ENCODE data around the gene ZNF608.

ZNF608 gene

DNA sequence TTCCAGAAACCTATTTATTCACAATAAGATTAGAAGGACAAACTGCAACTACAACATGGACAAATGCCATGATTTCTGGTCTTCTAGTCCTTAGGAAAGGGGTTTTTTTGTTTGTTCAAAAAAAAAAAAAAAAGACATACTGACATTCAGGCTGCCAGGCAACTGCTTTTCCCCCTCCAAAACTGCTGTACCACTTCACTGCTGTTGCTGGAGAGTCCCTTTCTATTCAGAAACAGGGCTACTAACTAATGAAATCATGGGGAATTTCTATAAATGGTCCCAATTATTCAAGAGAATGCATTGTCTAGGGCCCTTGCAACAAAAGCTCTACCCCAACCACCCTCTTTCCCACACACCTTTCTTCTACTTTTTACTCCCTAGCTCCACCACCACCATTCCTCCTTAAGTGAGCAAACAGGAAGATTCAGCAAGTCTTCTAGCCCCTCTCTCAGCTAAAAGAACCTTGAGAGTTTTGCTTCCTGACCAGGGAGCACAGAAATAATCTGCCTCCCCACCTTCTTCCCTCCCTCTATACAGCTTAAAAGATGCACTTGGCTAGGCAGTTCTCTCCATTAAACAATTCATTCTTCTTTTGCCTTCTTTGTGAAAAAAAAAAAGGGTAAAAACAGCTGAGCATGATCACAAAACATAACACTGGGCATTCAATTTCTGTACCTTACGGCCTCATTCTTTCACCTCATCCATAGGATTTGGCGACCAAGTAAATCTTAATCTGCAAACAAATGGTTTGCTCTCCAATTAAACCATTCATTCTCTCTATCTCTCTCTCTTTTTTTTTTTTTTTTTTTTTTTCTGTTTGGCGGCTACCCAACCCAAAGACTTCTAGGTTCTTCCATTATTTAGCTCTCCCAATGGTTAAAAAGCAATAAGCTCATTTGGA lies 13.8 kb downstream of the ZNF608 start:
- no peak for TF ChIP-seq MYC (IDR thresholded peaks at IDR 0.05; ENCODE audit: low read depth, low read length)
- TF ChIP-seq, protein P1, sequence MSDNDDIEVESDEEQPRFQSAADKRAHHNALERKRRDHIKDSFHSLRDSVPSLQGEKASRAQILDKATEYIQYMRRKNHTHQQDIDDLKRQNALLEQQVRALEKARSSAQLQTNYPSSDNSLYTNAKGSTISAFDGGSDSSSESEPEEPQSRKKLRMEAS (IDR thresholded peaks at IDR 0.05; ENCODE audit: low read depth, low read length), result no peak
- TF ChIP-seq POLR2A (IDR thresholded peaks at IDR 0.05; ENCODE audit: extremely low read depth, insufficient read length), result no peak
- TF ChIP-seq, protein P2, sequence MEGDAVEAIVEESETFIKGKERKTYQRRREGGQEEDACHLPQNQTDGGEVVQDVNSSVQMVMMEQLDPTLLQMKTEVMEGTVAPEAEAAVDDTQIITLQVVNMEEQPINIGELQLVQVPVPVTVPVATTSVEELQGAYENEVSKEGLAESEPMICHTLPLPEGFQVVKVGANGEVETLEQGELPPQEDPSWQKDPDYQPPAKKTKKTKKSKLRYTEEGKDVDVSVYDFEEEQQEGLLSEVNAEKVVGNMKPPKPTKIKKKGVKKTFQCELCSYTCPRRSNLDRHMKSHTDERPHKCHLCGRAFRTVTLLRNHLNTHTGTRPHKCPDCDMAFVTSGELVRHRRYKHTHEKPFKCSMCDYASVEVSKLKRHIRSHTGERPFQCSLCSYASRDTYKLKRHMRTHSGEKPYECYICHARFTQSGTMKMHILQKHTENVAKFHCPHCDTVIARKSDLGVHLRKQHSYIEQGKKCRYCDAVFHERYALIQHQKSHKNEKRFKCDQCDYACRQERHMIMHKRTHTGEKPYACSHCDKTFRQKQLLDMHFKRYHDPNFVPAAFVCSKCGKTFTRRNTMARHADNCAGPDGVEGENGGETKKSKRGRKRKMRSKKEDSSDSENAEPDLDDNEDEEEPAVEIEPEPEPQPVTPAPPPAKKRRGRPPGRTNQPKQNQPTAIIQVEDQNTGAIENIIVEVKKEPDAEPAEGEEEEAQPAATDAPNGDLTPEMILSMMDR (IDR thresholded peaks at IDR 0.05; ENCODE audit: low read depth, low read length), result no peak
- no peak overlapping the region for H3K4me3 ChIP-seq (ENCODE audit: low read depth, low read length)
- DNase-seq (ENCODE audit: low read depth), result no peak

DNA sequence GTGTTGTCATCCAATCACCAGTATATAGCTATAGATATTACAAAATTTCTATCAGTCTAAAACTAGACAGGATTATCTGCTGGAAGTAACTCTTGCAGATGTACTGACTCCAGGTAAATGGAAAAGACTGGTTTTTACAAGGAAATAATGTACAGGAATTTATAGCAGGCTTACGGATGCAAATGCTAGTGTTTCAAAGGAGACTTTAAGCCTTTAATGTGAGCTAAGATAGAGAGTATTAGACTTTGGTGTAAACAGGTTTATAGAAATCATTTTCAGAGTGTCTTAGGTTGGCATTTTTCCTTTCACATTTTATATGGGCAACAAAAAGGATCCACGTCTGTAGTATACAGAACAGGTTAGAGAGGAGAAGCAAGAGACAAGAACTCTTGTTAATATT lies 16.1 kb downstream of the ZNF608 start:
- TF ChIP-seq POLR2A (IDR thresholded peaks at IDR 0.05; ENCODE audit: extremely low read depth, insufficient read length), result no peak
- TF ChIP-seq, protein P1 (IDR thresholded peaks at IDR 0.05; ENCODE audit: low read depth, low read length), result no peak
- TF ChIP-seq, protein P2 (IDR thresholded peaks at IDR 0.05; ENCODE audit: low read depth, low read length), result no peak
- TF ChIP-seq MYC (IDR thresholded peaks at IDR 0.05; ENCODE audit: low read depth, low read length), result no peak
- no peak overlapping the region for H3K4me3 ChIP-seq (ENCODE audit: low read depth, low read length)
- no peak for DNase-seq (ENCODE audit: low read depth)

DNA sequence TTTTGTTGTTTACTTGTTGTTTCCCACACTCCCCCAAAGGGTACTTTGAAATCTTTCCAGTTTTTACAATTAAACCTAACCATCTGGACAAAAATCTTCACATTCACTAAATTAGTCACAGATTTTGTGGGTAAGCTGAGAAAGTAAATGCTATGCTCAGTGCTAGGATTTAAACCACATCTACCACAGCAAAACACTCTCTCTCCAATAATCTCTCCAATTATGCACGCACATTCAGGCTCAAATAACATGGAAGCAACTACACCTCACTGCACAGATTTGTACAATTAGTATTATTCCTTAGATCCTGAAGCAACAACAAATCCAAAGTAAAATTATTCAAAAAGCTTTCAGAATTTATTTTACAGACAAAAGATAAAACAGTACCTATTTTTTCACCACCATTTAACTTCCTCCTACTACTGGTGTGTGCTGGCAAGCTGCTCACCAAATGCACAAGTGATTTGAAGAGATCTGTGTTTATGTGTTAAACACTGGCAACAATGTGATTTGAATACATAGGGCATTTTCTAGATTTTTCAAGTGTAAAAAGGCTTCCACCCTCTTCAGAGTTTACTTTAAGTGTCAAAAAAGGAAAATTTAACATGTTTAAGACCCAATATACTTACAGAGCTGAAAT lies 16.6 kb downstream of the ZNF608 start:
- TF ChIP-seq, protein P1 (IDR thresholded peaks at IDR 0.05; ENCODE audit: low read depth, low read length), result no peak
- TF ChIP-seq POLR2A (IDR thresholded peaks at IDR 0.05; ENCODE audit: extremely low read depth, insufficient read length), result no peak
- TF ChIP-seq MYC (IDR thresholded peaks at IDR 0.05; ENCODE audit: low read depth, low read length), result no peak
- TF ChIP-seq, protein P2 (IDR thresholded peaks at IDR 0.05; ENCODE audit: low read depth, low read length), result no peak
- no peak for DNase-seq (ENCODE audit: low read depth)
- no peak overlapping the region for H3K4me3 ChIP-seq (ENCODE audit: low read depth, low read length)

DNA sequence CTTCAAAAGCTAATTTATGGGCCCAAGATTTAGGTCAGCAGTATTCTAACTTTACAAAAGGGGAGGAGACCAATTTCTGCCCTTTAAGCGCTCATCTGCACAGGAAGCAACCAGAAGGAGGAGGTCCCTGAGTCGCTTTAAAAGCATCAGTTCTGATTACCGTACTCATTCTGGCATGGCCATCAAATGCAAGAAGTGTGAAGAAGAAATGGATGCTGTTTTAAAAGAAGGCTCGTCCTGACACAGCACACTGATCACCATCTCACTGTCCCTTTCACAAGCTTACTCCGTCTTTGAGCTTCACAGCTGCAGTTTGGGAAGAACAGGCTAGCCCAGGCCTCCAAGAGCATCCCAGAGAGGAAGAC lies 17.5 kb downstream of the ZNF608 start:
- no peak for DNase-seq (ENCODE audit: low read depth)
- no peak overlapping the region for H3K4me3 ChIP-seq (ENCODE audit: low read depth, low read length)
- TF ChIP-seq POLR2A (IDR thresholded peaks at IDR 0.05; ENCODE audit: extremely low read depth, insufficient read length) (no peak), MYC (IDR thresholded peaks at IDR 0.05; ENCODE audit: low read depth, low read length) (no peak)
- TF ChIP-seq, protein P2 (IDR thresholded peaks at IDR 0.05; ENCODE audit: low read depth, low read length), result no peak
- TF ChIP-seq, protein P1 (IDR thresholded peaks at IDR 0.05; ENCODE audit: low read depth, low read length), result no peak

DNA sequence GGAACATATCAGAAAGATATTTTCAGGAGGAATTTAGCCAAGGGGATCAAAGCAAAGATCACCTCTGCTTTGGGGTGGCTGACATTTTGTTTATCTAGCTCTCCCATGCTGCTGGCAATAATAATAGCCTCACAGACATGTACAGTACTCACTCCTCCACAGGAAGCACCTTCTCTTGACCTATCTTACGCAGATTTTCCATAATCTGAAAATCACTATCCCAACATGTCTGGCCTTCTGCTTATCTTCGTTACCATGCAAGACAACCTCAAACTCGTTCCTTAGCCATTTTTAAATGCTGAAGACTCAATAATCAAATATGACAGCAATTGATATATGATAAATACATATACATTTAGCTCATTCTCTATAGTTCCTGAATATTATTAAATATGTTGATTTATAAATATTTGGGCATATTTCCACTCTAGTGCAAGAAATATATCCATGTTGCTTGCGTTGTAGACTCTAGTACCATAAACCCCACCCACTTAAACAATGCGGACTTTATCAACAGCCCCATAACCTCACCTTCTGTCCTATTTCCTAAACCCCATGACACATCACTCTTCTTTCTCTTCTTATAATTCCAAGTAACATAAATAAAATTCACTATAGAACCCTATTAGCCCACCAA lies 18.0 kb downstream of the ZNF608 start:
- DNase-seq (ENCODE audit: low read depth), result no peak
- TF ChIP-seq, protein P1 (IDR thresholded peaks at IDR 0.05; ENCODE audit: low read depth, low read length), result no peak
- no peak overlapping the region for H3K4me3 ChIP-seq (ENCODE audit: low read depth, low read length)
